Activated CD4-positive, alpha-beta T cell treated with anti-CD3 and anti-CD28 coated beads for 24 hours (primary cell): ENCODE data around the gene RNF151.
"Not testable (repeated sequence)": the region's sequence is repeated elsewhere in the genome, so short reads cannot be mapped to it uniquely, and the experiment has no call there.

Source experiments
- DNase-seq, 2 donors: peaks; one replicate each; pipeline ENCODE4 v3.0.0-alpha.2; 2020; ENCODE audit warnings: low read depth in 2 of 2

RNF151 gene

GRCh38 chr16:1966460-1966859, at the start of gene RNF151:
Gene RNF151 (plus strand): TSS chr16:1966856. CDS start chr16:1966882, 26 bp downstream.
- DNase-seq: no peak

- DNase-seq: no peak
Measured at GRCh38 chr16:1917056-1917664, 49.5 kb upstream of the RNF151 start.

GRCh38 chr16:1917665-1918350, 48.8 kb upstream of the RNF151 start:
- no peak for DNase-seq

- DNase-seq: no peak
Measured at GRCh38 chr16:1918351-1919326, 48.0 kb upstream of the RNF151 start, which contains the start of gene HS3ST6. Gene HS3ST6 (minus strand): TSS chr16:1918415. CDS start chr16:1918323, 92 bp downstream.

GRCh38 chr16:1919327-1919998, 47.2 kb upstream of the RNF151 start:
- no peak for DNase-seq

GRCh38 chr16:1920122-1920521, 46.5 kb upstream of the RNF151 start:
- not testable (repeated sequence) for DNase-seq

- no peak for DNase-seq
Measured at GRCh38 chr16:1920727-1921171, 45.9 kb upstream of the RNF151 start.

- no peak for DNase-seq
Measured at GRCh38 chr16:1922357-1922756, 44.3 kb upstream of the RNF151 start.

GRCh38 chr16:1923299-1924034, 43.2 kb upstream of the RNF151 start:
- DNase-seq: no peak

GRCh38 chr16:1924095-1924494, 42.6 kb upstream of the RNF151 start:
- DNase-seq: no peak

GRCh38 chr16:1926271-1926670, 40.4 kb upstream of the RNF151 start:
- no peak for DNase-seq

- DNase-seq: no peak
Measured at GRCh38 chr16:1929105-1929504, 37.6 kb upstream of the RNF151 start.

GRCh38 chr16:1929578-1930337, 36.9 kb upstream of the RNF151 start:
- DNase-seq: peak; percentile 90 to 92

GRCh38 chr16:1930338-1930720, 36.3 kb upstream of the RNF151 start:
- DNase-seq: no peak

- no peak for DNase-seq
Measured at GRCh38 chr16:1932050-1933028, 34.3 kb upstream of the RNF151 start.

GRCh38 chr16:1933097-1933661, 33.5 kb upstream of the RNF151 start:
- no peak for DNase-seq

- no peak for DNase-seq
Measured at GRCh38 chr16:1936945-1937479, 29.6 kb upstream of the RNF151 start.

- DNase-seq: no peak
Measured at GRCh38 chr16:1938316-1938715, 28.3 kb upstream of the RNF151 start.
